HG03469 (cell line): Measurements from ENCODE around the gene ALKBH8.
A peak's percentile ranks its signal among the peaks of the same experiment; 100 is the strongest.
"Not testable (repeated sequence)": the region's sequence is repeated elsewhere in the genome, so short reads cannot be mapped to it uniquely, and the experiment has no call there.

Source experiments
- ATAC-seq: cut with Tn5 transposase; IDR thresholded peaks from one replicate; pipeline ENCODE4 v1.9.1; 2021; ENCODE audit warnings: mild to moderate bottlenecking, moderate library complexity, moderate number of reproducible peaks; ENCODE audit not compliant: unreplicated experiment

ALKBH8 gene

DNA sequence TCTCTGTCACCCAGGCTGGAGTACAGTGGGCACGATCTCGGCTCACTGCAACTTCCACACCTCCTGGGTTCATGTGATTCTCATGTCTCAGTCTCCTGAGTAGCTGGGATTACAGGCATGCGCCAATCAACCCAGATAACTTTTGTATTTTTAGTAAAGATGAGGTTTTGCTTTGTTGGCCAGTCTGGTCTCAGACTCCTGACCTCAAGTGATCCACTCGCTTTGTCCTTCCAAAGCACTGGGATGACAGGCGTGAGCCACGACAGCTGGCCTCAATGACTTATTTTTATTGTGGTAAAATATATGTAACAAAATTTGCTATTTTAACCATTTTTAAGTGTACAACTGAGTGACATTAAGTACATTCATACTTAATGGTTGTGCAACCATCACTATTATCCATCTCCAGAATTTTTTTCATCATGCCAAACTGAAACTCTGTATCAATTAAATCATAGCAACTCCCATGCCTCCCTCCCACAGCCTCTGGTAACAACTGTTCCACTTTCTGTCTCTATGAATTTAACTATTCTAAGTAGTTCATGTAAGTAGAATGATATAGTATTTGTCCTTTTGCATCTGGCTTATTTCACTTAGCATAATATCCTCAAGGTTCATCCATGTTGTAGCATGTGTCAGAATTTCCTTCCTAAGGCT lies 57.2 kb downstream of the ALKBH8 start:
- no peak for ATAC-seq

DNA sequence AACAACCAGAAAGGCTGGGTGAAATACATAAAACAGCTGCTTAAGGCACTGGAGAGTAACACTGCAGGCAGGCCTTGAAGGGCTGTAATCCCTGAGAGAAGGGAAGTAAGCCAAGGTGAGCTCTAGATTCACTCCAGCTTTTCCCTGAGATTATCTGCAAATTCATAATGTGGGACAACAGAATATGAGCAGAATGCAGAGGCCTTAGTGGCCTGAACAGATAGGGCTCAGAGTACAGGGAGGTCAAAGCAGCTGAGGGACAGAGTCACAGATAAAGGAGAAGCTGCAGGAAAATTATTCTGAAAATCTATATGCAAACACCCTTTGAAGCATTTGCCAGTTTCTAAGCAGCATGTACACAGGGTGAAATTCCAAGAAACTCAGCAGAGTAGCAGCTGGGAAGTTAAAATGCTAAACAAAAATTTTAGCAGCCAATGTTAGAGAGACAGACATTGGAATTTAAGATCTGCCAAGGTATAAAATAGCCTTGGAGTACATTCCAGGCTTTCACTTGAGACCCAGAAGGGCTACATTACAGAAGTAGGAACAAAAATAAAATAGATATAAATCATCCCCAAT lies 59.8 kb downstream of the ALKBH8 start:
- no peak for ATAC-seq

GRCh38 chr11:107504981-107505380 lies 60.6 kb downstream of the ALKBH8 start:
- no peak for ATAC-seq

DNA sequence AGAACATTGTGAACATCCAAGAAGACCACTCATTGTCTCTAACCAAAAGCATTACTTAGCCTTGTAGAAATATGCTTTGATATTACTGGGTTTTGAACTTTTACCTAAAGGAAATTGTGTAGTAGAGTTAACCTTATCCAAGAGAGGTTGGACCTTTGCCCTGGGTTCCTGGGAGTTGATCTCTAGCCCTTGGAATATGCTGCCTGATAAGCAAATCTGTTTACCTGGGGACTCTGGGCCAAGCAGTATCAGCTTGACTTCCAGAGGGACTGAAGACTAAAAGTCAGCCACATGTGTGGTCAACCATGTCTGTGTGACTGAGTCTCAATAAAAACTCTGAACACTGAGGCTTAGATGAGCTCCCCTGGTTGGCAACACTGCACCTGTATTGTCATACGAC lies 63.8 kb downstream of the ALKBH8 start:
- ATAC-seq, result no peak

GRCh38 chr11:107497371-107497770 lies 68.2 kb downstream of the ALKBH8 start:
- not testable (repeated sequence) for ATAC-seq

- ATAC-seq, result no peak
Measured at GRCh38 chr11:107496011-107496410, 69.5 kb downstream of the ALKBH8 start.

GRCh38 chr11:107494055-107494454 lies 71.5 kb downstream of the ALKBH8 start:
- no peak for ATAC-seq

GRCh38 chr11:107493117-107493516 lies 72.4 kb downstream of the ALKBH8 start:
- no peak for ATAC-seq

- ATAC-seq, result no peak
Measured at GRCh38 chr11:107490836-107491235, 74.7 kb downstream of the ALKBH8 start.

DNA sequence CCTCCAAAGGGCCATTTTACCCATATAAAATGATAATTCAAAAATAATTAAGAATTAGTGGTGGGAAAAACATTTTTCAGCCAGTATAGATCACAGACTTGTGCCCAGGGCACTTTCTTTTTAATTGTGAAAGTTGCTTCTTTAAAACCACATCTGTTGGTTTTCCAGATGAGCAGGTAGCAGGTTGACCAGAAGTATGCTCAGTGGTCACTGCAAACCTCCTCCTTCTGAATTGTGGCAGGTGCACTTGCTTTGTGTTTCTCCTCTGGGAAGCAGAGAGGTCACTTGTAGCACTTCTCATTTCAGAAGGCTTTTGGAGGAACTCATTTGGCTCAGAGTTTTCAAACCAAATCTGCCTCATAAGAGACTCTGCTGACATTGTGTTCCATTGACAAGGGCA lies 83.3 kb downstream of the ALKBH8 start:
- ATAC-seq, result no peak

GRCh38 chr11:107478922-107479321 lies 86.6 kb downstream of the ALKBH8 start:
- no peak for ATAC-seq

DNA sequence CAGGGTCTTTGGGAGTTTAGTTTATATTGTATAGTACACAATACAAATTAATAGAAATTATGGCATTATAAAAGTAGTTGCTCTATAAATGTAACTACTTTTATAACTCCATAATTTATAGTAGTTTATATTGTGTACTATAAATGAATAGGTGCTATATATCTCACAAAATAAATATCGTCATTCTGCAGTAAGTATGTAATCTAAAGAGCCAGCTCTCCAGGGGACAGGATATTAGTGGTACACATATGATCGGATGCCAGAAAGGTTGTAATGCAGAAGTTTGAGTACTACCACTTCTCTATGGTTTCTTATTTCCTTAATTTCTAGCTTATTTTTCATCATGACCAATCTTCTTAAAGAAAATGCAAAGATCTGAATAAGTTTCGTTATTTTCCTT lies 87.7 kb downstream of the ALKBH8 start:
- ATAC-seq, result no peak

GRCh38 chr11:107473792-107474191 lies 91.7 kb downstream of the ALKBH8 start:
- ATAC-seq, result no peak

DNA sequence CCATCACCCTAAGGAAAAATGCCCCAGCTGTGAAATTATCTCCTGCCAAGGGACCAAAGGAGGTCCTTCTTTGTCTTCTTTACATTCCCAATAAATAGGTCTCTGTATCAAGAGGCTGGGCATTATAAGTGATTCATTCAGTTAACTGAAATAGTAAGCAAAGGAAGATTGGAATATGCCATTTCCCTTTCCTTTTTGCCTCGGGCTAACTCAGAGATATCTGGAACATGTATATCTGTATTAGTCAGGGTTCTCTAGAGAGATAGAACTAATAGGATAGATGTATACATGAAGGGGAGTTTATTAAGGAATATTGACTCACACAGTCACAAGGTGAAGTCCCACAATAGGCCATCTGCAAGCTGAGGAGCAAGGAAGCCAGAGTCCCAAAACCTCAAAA lies 92.6 kb downstream of the ALKBH8 start:
- no peak for ATAC-seq

- no peak for ATAC-seq
Measured at GRCh38 chr11:107468596-107468995, 96.9 kb downstream of the ALKBH8 start.

DNA sequence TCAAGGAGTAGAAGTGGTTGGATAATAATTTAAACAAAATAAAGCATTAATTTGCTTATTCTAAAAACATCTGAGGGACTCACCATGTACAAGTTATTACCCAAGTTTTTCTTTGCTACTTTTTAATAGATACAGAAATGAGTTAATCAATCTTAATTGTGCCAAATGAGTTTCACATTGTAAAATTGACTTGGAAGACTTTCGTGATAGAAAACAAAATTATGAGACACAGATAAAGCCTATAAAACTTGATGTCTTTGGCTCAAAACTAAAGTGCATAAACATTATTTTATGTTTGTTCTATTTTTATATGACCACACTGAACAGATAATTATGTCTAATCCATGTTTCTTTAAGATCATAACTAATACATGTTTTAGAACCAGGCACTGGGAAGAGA lies 97.8 kb downstream of the ALKBH8 start:
- no peak for ATAC-seq

DNA sequence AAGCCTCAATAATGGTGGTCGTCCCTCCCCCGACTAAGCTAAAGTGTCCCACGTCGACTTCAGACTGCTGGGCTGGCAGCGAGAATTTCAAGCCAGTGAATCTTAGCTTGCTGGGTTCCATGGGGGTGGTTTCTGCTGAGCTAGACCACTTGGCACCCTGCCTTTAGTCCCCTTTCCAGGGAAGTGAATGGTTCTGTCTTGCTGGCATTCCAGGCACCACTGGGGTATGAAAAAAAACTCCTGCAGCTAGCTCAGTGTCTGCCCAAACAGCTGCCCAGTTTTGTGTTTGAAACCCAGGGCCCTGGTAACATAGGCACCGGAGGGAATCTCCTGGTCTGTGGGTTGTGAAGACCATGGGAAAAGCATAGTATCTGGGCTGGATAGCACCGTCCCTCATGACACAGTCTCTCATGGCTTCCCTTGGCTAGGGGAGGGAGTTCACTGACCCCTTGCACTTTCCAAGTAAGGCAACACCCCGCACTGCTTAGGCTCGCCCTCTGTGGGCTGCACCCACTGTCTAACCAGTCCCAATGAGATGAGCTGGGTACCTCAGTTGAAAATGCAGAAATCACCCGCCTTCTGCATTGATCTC lies 99.2 kb downstream of the ALKBH8 start:
- not testable (repeated sequence) for ATAC-seq

DNA sequence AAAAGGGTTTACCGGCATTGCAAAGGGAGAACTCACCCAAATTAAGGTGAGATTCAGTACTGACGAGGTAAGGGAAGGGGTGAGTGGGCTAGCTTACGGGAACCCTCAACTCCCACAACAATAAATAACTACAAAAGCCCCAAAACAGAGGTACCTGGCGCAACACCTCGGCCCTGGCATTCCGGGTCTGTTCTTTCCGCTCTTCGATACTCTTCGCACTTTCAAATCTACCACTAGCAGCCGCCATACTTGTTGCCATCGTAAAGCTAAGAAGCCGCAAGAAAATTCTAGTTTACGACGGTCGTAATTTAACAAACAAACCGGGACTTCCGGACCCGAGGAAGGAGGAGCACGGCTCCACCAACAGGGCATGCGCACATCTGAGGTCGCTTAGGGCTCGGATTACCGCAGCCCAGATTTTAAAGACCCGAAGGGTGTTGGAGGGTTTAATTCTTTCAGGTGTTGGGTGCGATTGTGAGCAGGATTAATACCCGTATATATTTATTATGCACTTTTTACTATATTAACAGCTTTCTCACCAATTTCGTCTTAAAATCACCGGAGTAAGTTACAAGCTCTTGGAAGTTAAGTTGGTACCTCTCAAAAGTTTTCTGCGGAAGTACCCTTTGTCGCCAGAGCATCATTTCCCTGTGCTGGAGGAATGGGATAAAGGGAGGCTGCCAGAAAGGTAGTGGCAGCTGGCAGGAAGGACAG lies 107.8 kb downstream of the ALKBH8 start, which contains the start of gene CWF19L2:
CWF19L2 (minus strand) TSS at position 268 of the 714 bp plus-strand sequence; CDS start at position 259, 9 bp downstream.
- peak; percentile 92 for ATAC-seq

- peak; percentile 29 for ATAC-seq
Measured at GRCh38 chr11:107457205-107457557, 108.4 kb downstream of the ALKBH8 start.

DNA sequence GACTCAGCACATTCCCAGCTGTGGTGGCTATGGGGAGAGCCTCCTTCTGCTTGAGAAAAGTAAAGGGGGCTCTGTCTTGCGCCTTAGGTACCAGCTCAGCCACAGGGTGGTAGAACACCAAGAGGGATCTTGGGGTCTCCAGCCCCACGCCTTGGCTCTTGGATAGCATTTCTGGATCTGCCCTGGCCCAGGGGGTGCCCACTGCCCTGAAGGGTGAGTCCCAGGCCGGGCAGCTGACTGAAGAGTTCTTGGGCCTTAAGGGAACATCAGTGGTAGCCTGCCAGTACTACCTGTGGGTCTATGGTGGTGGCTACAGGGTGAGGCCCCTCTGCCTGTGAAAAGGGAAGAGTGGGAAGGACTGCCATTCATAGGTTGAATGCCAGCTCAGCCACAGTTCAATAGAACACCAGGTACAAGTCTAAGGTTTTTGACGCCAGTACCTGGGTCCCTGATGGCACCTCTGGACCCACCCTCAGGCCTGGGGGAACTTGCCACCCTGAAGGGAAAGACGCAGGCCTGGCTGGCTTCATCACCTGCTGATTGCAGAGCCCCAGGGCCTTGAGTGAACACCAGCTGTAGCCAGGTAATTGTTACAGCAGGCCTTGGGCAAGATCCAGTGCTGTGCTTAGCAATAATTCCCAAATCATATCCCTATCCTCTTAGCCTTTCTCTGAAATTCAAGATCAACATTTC lies 111.8 kb downstream of the ALKBH8 start:
- no peak for ATAC-seq
